A673 (cell line): ENCODE measurements around the gene CLEC16A. TPM values are rescaled to one million over a fixed set of nuclear protein-coding genes. Genes with fewer than 3 reads are reported as not detected.

Experiments used
- BruUV-seq: library from RNA; stranded (reverse); fragments of 400-500 nt; replicated peaks from 2 replicates; lab custom pipeline; 2021; lab: Mats Ljungman, UMichigan
- CTCF ChIA-PET: fragments of 300-600 bp; sonication (Branson Sonifier 250); formaldehyde crosslinking; loops from one replicate; lab custom pipeline; 2022; ENCODE audit warnings: antibody characterized with exemption; lab: Charles Lee
- POLR2A ChIA-PET: fragments of 300-600 bp; sonication (Branson Sonifier 250); formaldehyde crosslinking; loops from one replicate; lab custom pipeline; 2022; ENCODE audit warnings: antibody characterized with exemption; ENCODE audit not compliant: low non-redundant PET; lab: Charles Lee
- DNase-seq: peaks from one replicate; pipeline ENCODE4 v3.0.0-alpha.2; 2015; ENCODE audit warnings: low spot score
- H3K27ac ChIP-seq: fragments of 200-600 bp; sonication (generic); 2 replicates; pipeline ENCODE4 v1.5.1; 2016; ENCODE audit warnings: mixed run types, low read depth, mild to moderate bottlenecking, mixed read lengths, antibody characterized with exemption, low read length; ENCODE audit not compliant: poor library complexity, severe bottlenecking
- H3K27me3 ChIP-seq: fragments of 200-600 bp; sonication (generic); replicated peaks from 2 replicates; pipeline ENCODE4 v1.6.1; 2017; ENCODE audit warnings: mixed run types, low read depth, mild to moderate bottlenecking, mixed read lengths, antibody characterized with exemption, low read length; ENCODE audit not compliant: insufficient read depth, poor library complexity
- H3K36me3 ChIP-seq: fragments of 200-600 bp; sonication (generic); 2 replicates; pipeline ENCODE4 v1.6.1; 2016; ENCODE audit warnings: mixed run types, mild to moderate bottlenecking, mixed read lengths, antibody characterized with exemption, low read length; ENCODE audit not compliant: insufficient read depth, poor library complexity, severe bottlenecking
- H3K4me1 ChIP-seq: fragments of 200-600 bp; sonication (generic); 2 replicates; pipeline ENCODE4 v1.6.1; 2017; ENCODE audit warnings: mixed run types, mild to moderate bottlenecking, mixed read lengths, antibody characterized with exemption, low read length; ENCODE audit not compliant: insufficient read depth, poor library complexity, severe bottlenecking
- H3K4me3 ChIP-seq: fragments of 200-600 bp; sonication (generic); 2 replicates; pipeline ENCODE4 v1.5.1; 2016; ENCODE audit warnings: low read depth, mixed run types, mild to moderate bottlenecking, mixed read lengths, low read length; ENCODE audit not compliant: poor library complexity, severe bottlenecking
- H3K9me3 ChIP-seq: fragments of 200-600 bp; sonication (generic); 2 replicates; pipeline ENCODE4 v1.6.1; 2016; ENCODE audit warnings: mixed run types, low read depth, mild to moderate bottlenecking, mixed read lengths, antibody characterized with exemption, low read length; ENCODE audit not compliant: poor library complexity, severe bottlenecking
- EZH2 ChIP-seq: fragments of 200-600 bp; sonication (generic); IDR thresholded peaks from 2 replicates; pipeline ENCODE4 v1.6.1; 2017; ENCODE audit warnings: borderline replicate concordance, low read depth, mild to moderate bottlenecking, mixed read lengths, antibody characterized with exemption, low read length; ENCODE audit not compliant: poor library complexity, severe bottlenecking
- intact Hi-C: fragments of 100-400 bp; cut with micrococcal nuclease; formaldehyde crosslinking; loops from one replicate; pipeline ENCODE4 v1.10.0; 2022; ENCODE audit not compliant: unreplicated experiment
- total RNA-seq: library from RNA; stranded (reverse); gene quantifications from 2 replicates; pipeline ENCODE4 v1.2.3, GENCODE V29; 2021
- TF ChIP-seq, protein P1 (sequence below): fragments of 300-800, 200-600 bp; sonication (generic); conservative IDR thresholded peaks from 2 replicates; pipeline ENCODE4 v1.5.1; 2017; ENCODE audit warnings: low read depth, mild to moderate bottlenecking, antibody characterized with exemption, low read length, moderate library complexity, mixed read lengths

Gene CLEC16A
- total RNA-seq, 1 experiment from 2014 or later = 23.4 TPM

GRCh38 chr16:11107780-11108465 lies 163.6 kb downstream of the CLEC16A start:
- H3K27ac ChIP-seq = no peak overlapping the region
- CTCF ChIA-PET = no interaction called here
- peaks cover 18% of the 10 kb centered on the region for H3K4me1 ChIP-seq
- no peak for DNase-seq
- no peaks in the 10 kb centered on the region for H3K27me3 ChIP-seq
- POLR2A ChIA-PET = no interaction called here
- no peaks in the 10 kb centered on the region for H3K36me3 ChIP-seq
- H3K9me3 ChIP-seq = no peaks in the 10 kb centered on the region
- intact Hi-C loops = no loop called here
- BruUV-seq = no TSS peak
- TF ChIP-seq, protein P1, sequence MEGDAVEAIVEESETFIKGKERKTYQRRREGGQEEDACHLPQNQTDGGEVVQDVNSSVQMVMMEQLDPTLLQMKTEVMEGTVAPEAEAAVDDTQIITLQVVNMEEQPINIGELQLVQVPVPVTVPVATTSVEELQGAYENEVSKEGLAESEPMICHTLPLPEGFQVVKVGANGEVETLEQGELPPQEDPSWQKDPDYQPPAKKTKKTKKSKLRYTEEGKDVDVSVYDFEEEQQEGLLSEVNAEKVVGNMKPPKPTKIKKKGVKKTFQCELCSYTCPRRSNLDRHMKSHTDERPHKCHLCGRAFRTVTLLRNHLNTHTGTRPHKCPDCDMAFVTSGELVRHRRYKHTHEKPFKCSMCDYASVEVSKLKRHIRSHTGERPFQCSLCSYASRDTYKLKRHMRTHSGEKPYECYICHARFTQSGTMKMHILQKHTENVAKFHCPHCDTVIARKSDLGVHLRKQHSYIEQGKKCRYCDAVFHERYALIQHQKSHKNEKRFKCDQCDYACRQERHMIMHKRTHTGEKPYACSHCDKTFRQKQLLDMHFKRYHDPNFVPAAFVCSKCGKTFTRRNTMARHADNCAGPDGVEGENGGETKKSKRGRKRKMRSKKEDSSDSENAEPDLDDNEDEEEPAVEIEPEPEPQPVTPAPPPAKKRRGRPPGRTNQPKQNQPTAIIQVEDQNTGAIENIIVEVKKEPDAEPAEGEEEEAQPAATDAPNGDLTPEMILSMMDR = no peak
- no peak for TF ChIP-seq EZH2
- H3K4me3 ChIP-seq = no peak overlapping the region

- BruUV-seq = no TSS peak
- CTCF ChIA-PET = no interaction called here
These were observed 164.1 kb downstream of the CLEC16A start for GRCh38 chr16:11108466-11108805.

GRCh38 chr16:11109566-11109965 lies 165.2 kb downstream of the CLEC16A start:
- ChIA-PET CTCF (interaction anchor here (0.5 to 0.7 kb wide), 2 partner anchors 12 to 408 kb away, joined by 3 read pairs; no protein-coding TSS in a partner anchor), POLR2A (interaction anchor here (0.6 kb wide), 1 partner anchor 124 kb away, joined by 4 read pairs; no protein-coding TSS in a partner anchor)
- Histone ChIP-seq H3K4me3 (no peak overlapping the region), H3K27ac (no peak overlapping the region), H3K36me3 (no peaks in the 10 kb centered on the region), H3K27me3 (no peaks in the 10 kb centered on the region), H3K4me1 (peaks cover 13% of the 10 kb centered on the region), H3K9me3 (no peaks in the 10 kb centered on the region)
- TF ChIP-seq, protein P1 = no peak
- no peak for TF ChIP-seq EZH2
- DNase-seq = no peak
- no TSS peak for BruUV-seq
- intact Hi-C loops = no loop called here

More at GRCh38 chr16:11108466-11108805, 164.1 kb downstream of the CLEC16A start:
- H3K9me3 ChIP-seq = no peaks in the 10 kb centered on the region
- intact Hi-C loops = no loop called here
- no peak for DNase-seq
- H3K27ac ChIP-seq = no peak overlapping the region
- H3K4me3 ChIP-seq = no peak overlapping the region
- H3K36me3 ChIP-seq = no peaks in the 10 kb centered on the region
- H3K27me3 ChIP-seq = no peaks in the 10 kb centered on the region
- POLR2A ChIA-PET = no interaction called here
- peaks cover 18% of the 10 kb centered on the region for H3K4me1 ChIP-seq
- TF ChIP-seq, protein P1 = no peak
- TF ChIP-seq EZH2 = no peak
